ENCODE results near the gene TMEM72. TPM values are rescaled to one million over a fixed set of nuclear protein-coding genes. Genes with fewer than 3 reads are reported as not detected.

The TMEM72 gene
- total RNA-seq, 1 donor from 2014 or later, result not detected

DNA sequence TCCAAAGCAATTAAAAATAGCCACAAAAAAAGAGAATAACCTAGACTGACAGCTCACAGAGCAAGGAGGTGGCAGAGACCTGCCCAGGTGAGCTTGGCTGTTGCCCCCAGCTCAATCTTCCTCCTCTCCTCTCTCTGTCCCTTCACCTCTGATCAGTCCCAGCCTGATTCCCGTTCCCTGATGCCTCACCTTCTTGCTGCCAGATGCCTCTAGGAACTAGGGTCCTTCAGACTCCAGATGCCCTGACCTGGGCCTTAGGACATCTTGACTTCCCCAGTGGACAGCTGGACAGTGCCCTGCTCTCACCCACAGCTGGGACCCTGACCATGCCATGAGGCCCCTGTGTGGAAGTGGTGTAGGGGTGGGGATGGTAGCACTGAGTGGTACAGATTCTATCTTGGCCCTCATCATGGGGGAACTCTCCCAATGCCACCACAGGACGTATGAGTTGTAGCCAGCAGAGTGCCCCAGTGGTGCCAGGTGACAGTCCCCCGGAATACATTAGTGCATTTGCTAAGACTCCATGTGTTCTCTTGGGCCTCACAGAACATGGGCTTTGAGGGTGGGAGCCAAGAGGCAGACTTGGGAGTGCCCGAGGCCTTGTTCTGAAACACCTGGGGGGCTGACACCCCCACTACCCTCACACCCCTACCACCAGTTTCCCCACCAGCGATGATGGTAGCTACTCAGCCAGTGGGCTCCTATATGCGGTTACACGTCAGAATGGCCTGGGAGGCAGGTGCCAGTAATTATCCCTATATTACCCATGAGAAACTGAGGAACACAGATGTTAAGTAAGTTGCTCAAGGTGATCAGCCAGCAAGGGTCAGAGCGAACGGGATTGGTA lies 65.4 kb downstream of the TMEM72 start:
- no peak for FAIRE-seq

DNA sequence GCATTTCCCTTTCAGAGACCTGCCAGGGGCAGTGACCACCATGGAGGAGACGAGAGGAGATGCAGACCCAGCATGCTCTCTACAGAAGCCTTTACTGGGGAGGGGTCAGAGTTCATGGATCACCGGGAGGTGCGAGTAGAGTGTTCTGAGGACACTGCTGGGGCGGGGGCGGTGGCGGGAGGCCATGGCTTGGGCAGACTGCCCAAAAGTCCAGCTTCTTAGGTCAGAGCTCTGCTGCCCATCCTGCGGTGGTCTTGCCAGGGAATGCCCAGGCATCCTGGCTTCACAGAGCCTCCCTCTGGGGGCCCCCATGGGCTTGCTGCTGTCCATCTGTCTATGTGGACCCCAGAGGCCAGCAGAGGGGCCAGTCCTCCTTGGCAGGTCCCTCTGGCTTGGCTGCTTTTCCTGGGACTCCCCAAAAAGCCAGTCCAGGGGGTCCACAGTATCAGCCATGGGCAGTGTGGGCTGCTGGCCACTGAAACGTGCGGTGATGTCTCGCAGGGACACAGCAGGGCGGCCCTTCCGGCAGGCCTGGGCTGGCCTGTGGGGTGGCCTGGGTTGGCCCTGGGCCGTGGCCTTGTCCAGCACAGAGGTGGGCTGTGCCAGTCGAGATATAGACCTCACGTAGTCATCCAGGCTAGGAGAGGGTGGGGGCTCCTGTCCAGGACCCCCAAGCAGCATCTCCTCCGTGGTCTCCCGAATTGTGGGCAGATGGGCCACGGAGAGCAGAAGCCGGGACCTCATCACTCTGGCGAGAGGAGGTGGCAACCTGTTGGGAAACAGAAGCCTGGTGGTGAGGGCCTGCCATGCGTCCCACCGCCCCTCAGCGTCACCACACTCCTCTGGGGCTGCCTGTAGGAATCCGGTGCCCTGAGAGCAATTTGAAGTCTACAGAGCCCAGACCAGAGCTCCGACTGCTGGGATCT lies 66.4 kb downstream of the TMEM72 start:
- FAIRE-seq, result no peak
- DNase-seq (ENCODE audit: low spot score in 2 of 2), result no peak

More for the DNA sequence above, 65.4 kb downstream of the TMEM72 start:
- no peak for DNase-seq (ENCODE audit: low spot score in 2 of 2)

DNA sequence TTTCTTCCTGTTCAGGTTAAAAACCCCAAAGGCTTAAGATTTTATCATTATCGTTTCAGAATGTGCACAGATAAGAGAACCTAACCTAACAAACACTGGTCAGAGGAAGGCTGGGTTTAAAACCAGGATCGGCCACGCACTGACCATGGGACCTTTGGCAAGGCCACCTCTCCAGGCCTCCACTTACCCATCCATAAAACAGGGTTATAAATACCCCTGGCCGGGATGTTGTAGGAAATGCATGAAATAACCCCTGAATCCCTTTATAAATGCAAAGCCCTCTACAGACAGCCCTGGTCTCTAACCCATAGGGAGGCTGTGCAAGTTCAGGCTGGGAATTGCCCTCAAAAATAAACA lies 67.1 kb downstream of the TMEM72 start:
- no peak for FAIRE-seq

DNA sequence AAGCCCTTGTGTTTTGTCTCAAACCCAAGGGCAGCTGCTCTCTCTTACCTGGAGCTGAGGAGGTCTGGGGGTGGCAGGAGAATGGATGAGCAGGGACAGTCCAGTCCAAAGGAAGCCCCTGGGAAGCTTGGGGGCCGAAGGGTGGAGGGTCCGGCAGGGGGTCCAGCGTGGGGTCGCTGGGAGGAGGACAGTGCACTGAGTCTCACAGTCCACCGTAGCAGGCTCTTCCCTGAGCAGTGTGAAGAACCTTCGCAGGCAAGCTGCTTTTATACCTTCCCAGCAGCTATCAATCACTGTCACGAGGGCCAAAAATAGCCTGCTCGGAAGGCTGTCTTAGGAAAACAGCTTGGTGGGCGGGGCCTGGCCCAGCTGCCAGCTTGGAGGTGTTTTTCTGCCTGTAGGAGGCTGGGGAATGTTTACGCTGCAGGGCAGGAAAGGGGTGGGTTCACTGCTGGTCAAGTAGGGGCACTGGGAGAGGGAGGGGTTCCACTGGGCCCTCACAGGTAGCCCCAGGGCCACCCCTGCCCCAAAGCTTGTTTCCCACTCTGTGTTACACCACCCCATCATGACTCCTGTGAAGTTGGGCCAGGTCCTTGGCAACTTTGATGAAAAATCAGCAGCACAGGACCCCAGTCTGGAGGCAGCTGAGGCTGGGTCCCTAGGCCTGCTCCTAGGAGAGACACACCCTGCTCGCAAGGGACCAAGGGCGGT lies 67.6 kb downstream of the TMEM72 start, which contains the start of gene DEPP1:
TSS of gene DEPP1 (minus strand) at position 240 of the 711 bp plus-strand sequence. CDS start 779 bp downstream, outside the sequence.
- DNase-seq (ENCODE audit: low spot score in 2 of 2) (peak in 1 of 2 donors; percentile 68), FAIRE-seq (no peak)

More for the DNA sequence above, 67.1 kb downstream of the TMEM72 start:
- no peak for DNase-seq (ENCODE audit: low spot score in 2 of 2)

DNA sequence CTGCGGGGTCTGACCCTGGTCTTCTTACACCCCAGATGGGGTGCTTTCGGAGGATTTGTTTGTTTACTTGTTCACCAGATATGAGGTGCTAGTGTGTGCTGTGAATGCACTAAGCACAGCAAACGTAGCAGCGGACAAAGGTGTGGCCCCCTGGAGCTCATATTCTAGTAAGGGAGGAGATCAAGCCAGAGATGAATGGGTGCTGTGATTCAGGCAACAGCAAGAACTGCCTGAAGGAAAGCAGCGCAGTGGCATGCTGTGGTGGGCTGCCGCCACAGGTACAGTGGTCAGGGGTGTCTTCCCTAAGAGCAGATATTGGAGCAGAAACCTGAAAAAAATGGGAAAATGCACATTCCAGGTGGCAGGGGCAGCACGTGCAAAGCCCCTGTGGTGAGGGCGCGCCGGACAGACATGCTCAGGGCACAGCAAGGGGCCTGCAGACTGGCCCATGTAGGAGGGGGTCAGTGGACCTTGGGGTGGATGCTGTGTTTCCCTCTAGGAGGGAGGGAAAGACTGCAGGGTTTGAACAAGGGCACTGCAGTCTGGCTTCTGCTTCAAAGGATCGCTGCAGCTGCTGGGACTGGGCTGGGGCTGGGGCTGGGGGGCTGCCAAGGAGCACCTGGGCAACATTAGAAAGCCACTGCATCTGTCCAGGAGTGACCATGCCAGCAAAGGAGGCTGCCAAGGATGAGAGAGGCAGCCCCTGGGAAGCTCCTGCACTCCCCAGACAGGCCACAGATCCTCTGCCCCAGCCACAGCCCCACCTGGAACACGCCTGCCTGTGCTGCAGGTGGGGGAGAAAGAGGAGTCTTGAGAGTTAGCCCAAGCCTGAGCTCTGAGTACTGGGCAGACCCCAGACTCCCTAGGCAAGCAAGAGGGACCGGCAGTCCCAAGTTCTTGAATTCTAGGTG lies 68.4 kb downstream of the TMEM72 start:
- FAIRE-seq, result no peak
- no peak for DNase-seq (ENCODE audit: low spot score in 2 of 2)

DNA sequence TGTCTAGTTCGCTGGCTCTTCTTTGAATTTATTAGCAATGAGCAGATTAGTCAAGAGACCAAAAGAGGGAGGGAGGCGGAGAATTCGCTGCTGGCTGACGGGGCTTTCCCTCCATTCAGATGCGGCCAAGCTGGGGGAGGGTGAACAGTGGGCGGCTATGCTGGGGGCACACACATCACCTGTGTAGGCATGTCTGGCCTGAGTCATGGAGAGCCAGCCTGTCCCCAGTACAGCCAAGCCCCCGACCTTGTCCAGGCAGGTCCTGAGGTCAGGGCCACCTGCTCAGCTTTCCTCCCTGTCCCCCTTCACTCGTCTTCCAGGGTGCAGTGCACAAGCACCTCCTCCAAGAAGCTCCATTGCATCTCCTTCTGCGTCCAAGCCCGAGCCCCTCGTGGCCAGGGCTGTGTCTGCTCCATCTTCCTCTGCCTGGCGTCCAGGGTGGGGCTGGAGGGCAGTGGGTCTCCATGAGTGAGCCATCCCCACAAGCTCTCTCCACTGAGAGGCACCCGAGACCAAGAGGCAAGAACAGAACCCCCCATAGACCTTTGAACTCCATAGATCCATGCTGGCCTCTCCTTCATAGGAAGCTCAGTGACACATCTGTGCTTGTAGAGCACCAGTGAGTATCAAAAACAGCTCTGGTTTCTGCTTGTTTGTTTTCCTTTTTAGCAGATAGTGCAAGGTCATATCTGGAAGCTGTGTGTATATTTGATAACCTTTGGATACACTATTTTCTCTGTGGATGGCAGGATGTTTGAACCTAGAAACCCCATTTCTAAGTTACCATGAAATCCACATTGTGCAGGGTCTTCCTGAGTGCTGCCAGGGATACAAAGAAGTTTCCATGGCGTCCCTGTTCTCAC lies 69.4 kb downstream of the TMEM72 start:
- DNase-seq (ENCODE audit: low spot score in 2 of 2) (no peak), FAIRE-seq (no peak)

DNA sequence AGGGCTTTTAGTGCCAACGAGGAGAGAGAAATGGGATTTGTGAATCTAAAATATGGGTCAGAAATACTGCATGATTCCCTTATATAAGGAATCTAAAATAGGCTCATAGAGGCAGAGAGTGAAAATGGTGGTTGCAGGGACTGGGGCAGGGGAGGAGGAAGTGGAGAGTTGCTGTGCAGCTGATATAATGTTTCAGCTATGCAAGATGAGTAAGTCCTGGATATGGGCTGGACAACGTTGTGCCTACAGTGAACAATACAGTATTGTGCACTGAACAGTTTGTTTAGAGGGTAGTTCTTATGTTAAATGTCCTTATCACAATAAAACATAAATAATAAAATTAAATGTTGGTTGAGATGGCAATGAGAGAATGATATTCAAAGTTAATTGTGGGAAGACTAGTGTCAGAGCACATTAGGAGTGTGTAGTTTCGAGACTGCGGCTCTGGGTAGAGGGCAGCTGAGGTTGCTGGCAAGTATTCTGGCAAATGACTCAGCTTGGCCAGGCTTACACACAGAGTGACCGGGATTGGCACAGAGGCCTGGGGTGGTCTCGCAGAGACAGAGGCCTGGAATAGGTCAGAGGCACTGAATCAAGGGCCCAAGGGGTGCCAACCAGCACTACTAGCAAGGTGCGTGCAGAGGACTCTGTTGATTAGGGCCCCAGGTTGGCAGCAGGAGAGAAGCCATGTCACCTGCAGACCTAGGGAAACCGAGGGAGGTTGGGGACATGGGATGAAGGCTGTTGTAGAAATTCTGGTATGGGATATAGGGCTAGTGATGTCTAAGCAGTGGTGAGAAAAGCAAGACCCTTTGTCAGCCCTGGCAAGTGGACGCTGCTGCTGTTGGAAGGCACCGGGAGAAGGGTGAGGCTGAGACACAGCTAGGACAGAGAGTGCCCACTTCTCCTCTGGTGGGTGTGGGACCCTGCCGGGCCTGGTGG lies 70.3 kb downstream of the TMEM72 start:
- FAIRE-seq, result no peak

DNA sequence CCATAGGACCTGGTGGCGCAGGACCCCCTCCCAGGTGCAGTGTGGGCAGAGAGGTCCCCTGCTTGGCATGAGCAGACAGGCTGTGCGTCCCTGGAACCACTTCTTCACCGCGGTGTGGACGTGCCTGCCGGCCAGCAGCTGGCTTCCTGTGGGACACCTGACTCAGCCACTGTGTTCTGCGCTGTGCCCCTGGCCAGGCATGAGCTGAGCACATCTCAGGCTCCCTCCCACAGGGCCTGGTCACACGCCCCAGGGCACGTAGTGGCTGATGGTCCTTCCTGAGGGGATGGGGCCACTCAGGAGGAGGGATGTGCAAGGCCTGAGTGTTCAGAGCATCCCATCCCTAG lies 71.0 kb downstream of the TMEM72 start:
- no peak for FAIRE-seq

More for the DNA sequence above, 70.3 kb downstream of the TMEM72 start:
- DNase-seq (ENCODE audit: low spot score in 2 of 2), result no peak

DNA sequence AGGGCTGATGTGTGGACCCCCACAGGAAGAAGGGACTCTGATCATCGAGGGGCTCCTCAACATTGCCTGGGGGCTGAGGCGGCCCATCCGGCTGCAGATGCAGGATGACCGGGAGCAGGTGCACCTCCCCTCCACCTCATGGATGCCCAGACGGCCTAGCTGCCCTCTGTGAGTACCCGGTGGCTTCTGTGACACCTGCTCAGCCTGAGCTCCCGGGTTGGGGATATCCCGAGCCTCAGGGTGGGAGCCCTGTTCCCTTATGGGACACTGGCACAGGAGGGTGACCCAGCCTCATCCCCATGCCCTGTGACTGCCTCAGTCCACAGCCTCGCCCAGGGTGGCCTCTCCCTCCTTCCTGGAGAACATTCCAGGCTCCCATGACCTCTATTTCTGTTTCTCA lies 71.4 kb downstream of the TMEM72 start:
- FAIRE-seq, result no peak
- DNase-seq (ENCODE audit: low spot score in 2 of 2), result no peak

More for the DNA sequence above, 71.0 kb downstream of the TMEM72 start:
- no peak for DNase-seq (ENCODE audit: low spot score in 2 of 2)

DNA sequence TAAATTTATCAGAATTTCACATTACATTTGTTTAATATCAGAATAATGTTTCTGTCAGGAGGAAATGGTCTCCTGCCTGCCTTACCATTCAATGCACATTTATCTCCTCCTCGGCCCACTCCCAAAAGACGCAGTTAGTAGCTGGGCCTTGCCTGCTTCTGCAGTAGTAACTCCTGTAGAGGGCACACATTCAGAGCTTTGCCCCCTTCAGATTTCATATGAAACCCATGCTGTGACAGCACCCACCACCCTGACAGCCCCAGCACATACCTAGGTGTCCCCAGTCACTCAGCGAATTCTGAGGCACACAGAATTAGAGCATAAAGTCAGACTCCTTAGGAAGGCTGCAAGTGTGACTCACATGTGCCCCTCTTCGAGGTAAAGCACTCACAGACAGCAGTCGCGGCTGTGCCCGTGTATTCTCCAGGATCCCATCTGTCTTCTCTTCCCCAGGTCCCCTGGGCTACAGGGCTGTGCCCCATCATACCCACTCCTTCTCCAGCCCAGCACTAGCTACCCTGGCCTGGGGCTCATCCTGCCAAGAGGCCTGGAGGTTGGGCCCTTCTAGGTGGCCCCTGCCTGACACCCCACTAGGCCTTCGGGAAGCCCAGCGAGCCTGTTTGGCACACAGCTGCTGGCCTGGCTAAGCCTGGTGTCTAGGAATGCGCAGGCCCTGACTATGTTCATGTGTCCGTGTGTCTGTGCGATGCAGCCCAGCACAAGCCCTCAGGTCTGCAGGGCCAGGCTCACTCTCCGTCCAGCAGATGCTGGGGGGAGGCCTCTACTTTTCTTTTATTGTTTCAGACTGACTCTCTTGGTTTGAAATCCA lies 72.1 kb downstream of the TMEM72 start:
- no peak for DNase-seq (ENCODE audit: low spot score in 2 of 2)
- FAIRE-seq, result no peak

DNA sequence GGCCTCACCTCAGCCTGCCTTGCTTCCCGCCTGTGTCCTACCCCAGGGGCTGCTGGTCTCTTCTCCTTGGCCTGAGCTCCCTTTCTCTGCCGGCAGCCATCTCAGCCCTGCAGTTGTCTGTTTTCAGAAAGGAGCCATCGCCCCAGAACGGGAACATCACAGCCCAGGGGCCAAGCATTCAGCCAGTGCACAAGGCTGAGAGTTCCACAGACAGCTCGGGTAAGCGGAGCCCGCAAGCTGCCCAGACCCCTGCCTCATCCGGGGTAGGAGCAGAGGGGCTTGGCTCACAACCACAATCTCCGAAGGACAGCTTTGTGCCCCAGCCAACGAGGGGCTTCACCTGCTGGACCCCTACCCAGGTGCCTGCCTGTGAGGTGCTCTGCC lies 72.8 kb downstream of the TMEM72 start:
- FAIRE-seq (no peak), DNase-seq (ENCODE audit: low spot score in 2 of 2) (no peak)

DNA sequence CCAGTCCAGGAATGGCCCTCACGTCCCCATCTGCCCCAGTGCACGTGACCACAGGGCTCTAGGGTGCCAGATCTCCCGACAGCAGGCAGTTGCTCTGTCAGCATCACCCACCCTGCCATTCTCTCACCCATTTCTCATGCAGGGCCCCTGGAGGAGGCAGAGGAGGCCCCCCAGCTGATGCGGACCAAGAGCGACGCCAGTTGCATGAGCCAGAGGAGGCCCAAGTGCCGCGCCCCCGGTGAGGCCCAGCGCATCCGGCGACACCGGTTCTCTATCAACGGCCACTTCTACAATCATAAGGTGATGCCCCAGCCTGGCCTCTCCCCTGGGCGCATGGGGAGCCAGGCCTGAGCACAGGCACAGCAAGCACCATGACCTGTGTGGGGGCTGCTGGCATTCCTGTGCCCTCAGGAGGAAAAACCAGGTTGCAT lies 73.5 kb downstream of the TMEM72 start:
- FAIRE-seq (no peak), DNase-seq (ENCODE audit: low spot score in 2 of 2) (no peak)

DNA sequence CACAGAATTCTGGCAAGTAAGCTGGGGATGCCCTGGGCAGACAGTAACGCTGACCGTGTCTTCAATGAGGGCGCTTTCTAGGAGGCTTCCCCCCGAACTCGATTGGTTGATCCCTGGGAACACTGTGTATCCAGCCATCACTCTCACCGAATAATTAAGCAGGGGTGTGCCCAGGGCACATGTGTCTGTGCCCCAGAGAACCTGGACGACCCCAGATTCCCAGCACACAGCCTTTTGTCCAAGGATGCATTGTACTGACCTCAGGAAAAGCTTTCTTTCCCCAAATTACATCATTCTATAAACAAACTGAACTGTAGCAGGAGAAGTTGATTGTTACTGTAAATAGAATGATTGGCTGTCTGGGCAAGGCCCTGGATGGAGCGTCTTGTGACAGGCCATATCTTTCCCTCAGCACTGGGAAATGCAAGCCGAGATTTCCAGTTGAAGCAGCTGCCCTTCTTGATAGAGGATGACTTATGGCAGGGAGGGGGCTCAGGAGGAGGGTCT lies 74.1 kb downstream of the TMEM72 start:
- FAIRE-seq (no peak), DNase-seq (ENCODE audit: low spot score in 2 of 2) (no peak)

DNA sequence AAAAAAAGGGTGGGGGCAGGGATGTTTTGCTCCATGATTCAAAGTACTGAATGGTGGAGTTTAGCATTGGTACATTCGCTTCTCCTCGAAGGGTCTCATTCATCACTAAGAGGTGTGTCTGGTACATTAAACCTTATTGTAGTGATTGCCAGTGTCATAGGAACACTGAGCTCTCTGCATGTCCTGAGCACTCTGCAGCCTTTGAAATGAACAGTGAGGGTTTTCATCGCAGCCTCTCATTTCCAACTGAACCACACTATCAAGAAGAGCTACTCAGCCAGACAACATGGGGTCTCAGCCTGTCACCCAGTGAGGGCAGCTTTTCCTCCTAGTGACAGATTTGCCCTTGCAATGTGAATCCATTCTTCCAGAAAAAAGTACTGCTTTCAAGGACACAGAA lies 75.0 kb downstream of the TMEM72 start:
- no peak for DNase-seq (ENCODE audit: low spot score in 2 of 2)
- FAIRE-seq, result no peak
